PC-3 (cell line): ENCODE data around the gene PTPRN2. TPM values are rescaled to one million over a fixed set of nuclear protein-coding genes. Genes with fewer than 3 reads are reported as not detected.

Experiments
- ATAC-seq: fragments of 200-7000 bp; cut with Tn5 transposase; 2 replicates; pipeline ENCODE4 v1.9.1; 2020; ENCODE audit warnings: mild to moderate bottlenecking, moderate library complexity
- BruUV-seq: library from RNA; stranded (reverse); fragments of 400-500 nt; replicated peaks from 2 replicates; lab custom pipeline; 2021; lab: Mats Ljungman, UMichigan
- CTCF ChIA-PET: fragments of 300-600 bp; sonication (Branson Sonifier 250); formaldehyde crosslinking; loops from one replicate; lab custom pipeline; 2022; ENCODE audit warnings: antibody characterized with exemption; lab: Charles Lee
- POLR2A ChIA-PET: fragments of 300-600 bp; sonication (Branson Sonifier 250); formaldehyde crosslinking; loops from one replicate; lab custom pipeline; 2022; ENCODE audit warnings: antibody characterized with exemption; ENCODE audit not compliant: unreplicated experiment; lab: Charles Lee
- DNase-seq: peaks from one replicate; pipeline ENCODE4 v3.0.0-alpha.2; 2015
- H2AFZ ChIP-seq: fragments of 300-600 bp; sonication (generic); 2 replicates; pipeline ENCODE4 v1.6.0; 2016; ENCODE audit warnings: antibody characterized with exemption, low read length
- H3F3A ChIP-seq: fragments of 300-600 bp; sonication (generic); one replicate; pipeline ENCODE4 v1.6.0; 2017; ENCODE audit warnings: antibody characterized with exemption, low read length, control low read depth, mild to moderate bottlenecking; ENCODE audit not compliant: unreplicated experiment
- H3K27ac ChIP-seq: fragments of 300-600 bp; sonication (generic); 2 replicates; pipeline ENCODE4 v1.5.1; 2016; ENCODE audit warnings: mild to moderate bottlenecking, low read length
- H3K27me3 ChIP-seq: fragments of 300-600 bp; sonication (generic); 2 replicates; pipeline ENCODE4 v1.6.1; 2016; ENCODE audit warnings: low read length, mixed read lengths
- H3K36me3 ChIP-seq: fragments of 300-600 bp; sonication (generic); 2 replicates; pipeline ENCODE4 v1.6.1; 2016; ENCODE audit warnings: low read depth, mixed run types, low read length, mixed read lengths
- H3K4me1 ChIP-seq: fragments of 300-600 bp; sonication (generic); 2 replicates; pipeline ENCODE4 v1.5.1; 2016; ENCODE audit warnings: low read length; ENCODE audit not compliant: insufficient read depth
- H3K4me2 ChIP-seq: fragments of 300-600 bp; sonication (generic); 2 replicates; pipeline ENCODE4 v1.6.0; 2016; ENCODE audit warnings: low read length
- H3K4me3 ChIP-seq: fragments of 300-600 bp; sonication (generic); 2 replicates; pipeline ENCODE4 v1.5.1; 2016; ENCODE audit warnings: mild to moderate bottlenecking, low read length, mixed read lengths
- H3K79me2 ChIP-seq: fragments of 300-600 bp; sonication (generic); 2 replicates; pipeline ENCODE4 v1.6.1; 2017; ENCODE audit warnings: low read length, mixed read lengths
- H3K9ac ChIP-seq: fragments of 300-600 bp; sonication (generic); 2 replicates; pipeline ENCODE4 v1.6.0; 2016; ENCODE audit warnings: mild to moderate bottlenecking, low read length
- H3K9me2 ChIP-seq: fragments of 300-600 bp; sonication (generic); replicated peaks from 2 replicates; pipeline ENCODE4 v1.6.1; 2016; ENCODE audit warnings: mixed run types, low read length, mixed read lengths
- H3K9me3 ChIP-seq: fragments of 300-600 bp; sonication (generic); 2 replicates; pipeline ENCODE4 v1.6.1; 2016; ENCODE audit warnings: low read length, mixed read lengths
- H4K20me1 ChIP-seq: fragments of 300-600 bp; sonication (generic); 2 replicates; pipeline ENCODE4 v1.6.1; 2016; ENCODE audit warnings: low read length, mixed read lengths
- CTCF ChIP-seq: fragments of 300-600 bp; sonication (generic); conservative IDR thresholded peaks from 2 replicates; pipeline ENCODE4 v1.5.1; 2017; ENCODE audit warnings: antibody characterized with exemption, low read depth, mild to moderate bottlenecking, low read length
- EZH2 ChIP-seq: fragments of 300-600 bp; sonication (generic); IDR thresholded peaks from one replicate; pipeline ENCODE4 v1.6.1; 2017; ENCODE audit warnings: antibody characterized with exemption, mild to moderate bottlenecking, low read length; ENCODE audit not compliant: unreplicated experiment
- EZH2phosphoT487 ChIP-seq: fragments of 300-600 bp; sonication (generic); IDR thresholded peaks from 2 replicates; pipeline ENCODE4 v1.6.1; 2018; ENCODE audit warnings: mild to moderate bottlenecking, antibody characterized with exemption, low read length, borderline replicate concordance
- intact Hi-C: fragments of 100-400 bp; cut with micrococcal nuclease; formaldehyde crosslinking; loops from 2 replicates; pipeline ENCODE4 v1.9.0; 2023
- total RNA-seq: library from RNA; depleted of rRNA; stranded (reverse); fragments of >200 nt; gene quantifications from 2 replicates; pipeline ENCODE4 v1.2.3, GENCODE V29; 2014

Gene PTPRN2
- total RNA-seq, 1 experiment from 2014 or later, result 3.2 TPM

- peaks cover 6% of the 10 kb centered on the region for H3K4me1 ChIP-seq
- ChIA-PET POLR2A (no interaction called here), CTCF (no interaction called here)
- no peaks in the 10 kb centered on the region for H3K79me2 ChIP-seq
- no peaks in the 10 kb centered on the region for H3K9me3 ChIP-seq
- BruUV-seq, result no TSS peak
- intact Hi-C loops, result no loop called here
- H3K27ac ChIP-seq, result no peak overlapping the region
- no peaks in the 10 kb centered on the region for H4K20me1 ChIP-seq
- no peak for ATAC-seq
- H3F3A ChIP-seq, result no peaks in the 10 kb centered on the region
- no peak overlapping the region for H3K4me3 ChIP-seq
- H3K36me3 ChIP-seq, result no peaks in the 10 kb centered on the region
- no peak overlapping the region for H3K4me2 ChIP-seq
- no peak for TF ChIP-seq EZH2phosphoT487
- no peak for TF ChIP-seq EZH2
- no peak for TF ChIP-seq CTCF
- no peaks in the 10 kb centered on the region for H3K27me3 ChIP-seq
- DNase-seq, result no peak
- no peak overlapping the region for H3K9ac ChIP-seq
- no peak overlapping the region for H2AFZ ChIP-seq
- H3K9me2 ChIP-seq, result no peaks in the 10 kb centered on the region
Observed at GRCh38 chr7:157801971-157802675, 785.5 kb downstream of the PTPRN2 start.

GRCh38 chr7:157801113-157801512 lies 786.5 kb downstream of the PTPRN2 start:
- Histone ChIP-seq H3K9me3 (no peaks in the 10 kb centered on the region), H3K9me2 (no peaks in the 10 kb centered on the region), H3K4me1 (no peaks in the 10 kb centered on the region), H3K9ac (no peak overlapping the region), H3K4me3 (no peak overlapping the region), H3K4me2 (no peak overlapping the region), H3F3A (no peaks in the 10 kb centered on the region), H3K27ac (no peak overlapping the region), H2AFZ (no peak overlapping the region), H3K27me3 (no peaks in the 10 kb centered on the region), H3K79me2 (no peaks in the 10 kb centered on the region), H3K36me3 (no peaks in the 10 kb centered on the region), H4K20me1 (no peaks in the 10 kb centered on the region)
- no peak for TF ChIP-seq EZH2phosphoT487
- TF ChIP-seq EZH2, result no peak
- TF ChIP-seq CTCF, result no peak
- POLR2A ChIA-PET, result no interaction called here
- no peak for ATAC-seq
- DNase-seq, result no peak
- intact Hi-C loops, result no loop called here
- BruUV-seq, result no TSS peak
- CTCF ChIA-PET, result no interaction called here

- H3K27ac ChIP-seq, result no peak overlapping the region
- H3K4me3 ChIP-seq, result no peak overlapping the region
- H3K9me2 ChIP-seq, result no peaks in the 10 kb centered on the region
- no peaks in the 10 kb centered on the region for H3K36me3 ChIP-seq
- no peaks in the 10 kb centered on the region for H3F3A ChIP-seq
- no peak for TF ChIP-seq CTCF
- no peak for TF ChIP-seq EZH2
- no peak for TF ChIP-seq EZH2phosphoT487
- no peaks in the 10 kb centered on the region for H3K9me3 ChIP-seq
- H4K20me1 ChIP-seq, result no peaks in the 10 kb centered on the region
- intact Hi-C loops, result no loop called here
- H3K4me2 ChIP-seq, result no peak overlapping the region
- ChIA-PET CTCF (no interaction called here), POLR2A (no interaction called here)
- H2AFZ ChIP-seq, result no peak overlapping the region
- ATAC-seq (no peak), DNase-seq (no peak)
- H3K79me2 ChIP-seq, result no peaks in the 10 kb centered on the region
- no peaks in the 10 kb centered on the region for H3K27me3 ChIP-seq
- H3K4me1 ChIP-seq, result no peaks in the 10 kb centered on the region
- H3K9ac ChIP-seq, result no peak overlapping the region
- no TSS peak for BruUV-seq
Observed at GRCh38 chr7:157800281-157800680, 787.3 kb downstream of the PTPRN2 start.
